ENCODE results near the gene SUCLG2. TPM values are rescaled to one million over a fixed set of nuclear protein-coding genes. Genes with fewer than 3 reads are reported as not detected.

The SUCLG2 gene
- total and polyA plus RNA-seq, 2 experiments from 2014 or later = 49.9 TPM

GRCh38 chr3:67490658-67491057 is 163.8 kb downstream of the SUCLG2 start:
- DNase-seq = no peak
- no peak overlapping the region for H2AFZ ChIP-seq
- peaks cover 8% of the 10 kb centered on the region; the same call in 1 of the 2 replicates for H3K4me1 ChIP-seq (ENCODE audit: insufficient read depth)
- no peaks in the 10 kb centered on the region for H3K9me3 ChIP-seq (ENCODE audit: low read depth)
- in situ Hi-C loops (cut with MboI) = no loop called here
- TF ChIP-seq EZH2 (IDR thresholded peaks at IDR 0.05; ENCODE audit: insufficient read depth, poor library complexity, severe bottlenecking) (no peak), EZH2phosphoT487 (IDR thresholded peaks at IDR 0.05; ENCODE audit: insufficient read depth, low read depth) (no peak)
- H3F3A ChIP-seq (ENCODE audit: insufficient read depth) = no peaks in the 10 kb centered on the region
- H3K27ac ChIP-seq = no peak overlapping the region
- H4K20me1 ChIP-seq (ENCODE audit: insufficient read depth) = no peaks in the 10 kb centered on the region
- 95 to 100% methylated on average over 1 of the region's 1 CpG for WGBS, 2 experiments (ENCODE audit: low coverage in 1 of 2, low lambda C conversion rate in 2 of 2, missing lambda C conversion rate in 2 of 2)
- H3K9me2 ChIP-seq (ENCODE audit: insufficient read depth) = no peaks in the 10 kb centered on the region
- H3K9ac ChIP-seq = no peak overlapping the region
- no peaks in the 10 kb centered on the region for H3K79me2 ChIP-seq (ENCODE audit: insufficient read depth)
- no peaks in the 10 kb centered on the region for H3K27me3 ChIP-seq (replicated peaks; ENCODE audit: insufficient read depth)
- H3K36me3 ChIP-seq (ENCODE audit: low read depth) = peaks cover 5% of the 10 kb centered on the region
- no peak overlapping the region for H3K4me3 ChIP-seq
- no peak overlapping the region for H3K4me2 ChIP-seq (ENCODE audit: unreplicated experiment)

DNA sequence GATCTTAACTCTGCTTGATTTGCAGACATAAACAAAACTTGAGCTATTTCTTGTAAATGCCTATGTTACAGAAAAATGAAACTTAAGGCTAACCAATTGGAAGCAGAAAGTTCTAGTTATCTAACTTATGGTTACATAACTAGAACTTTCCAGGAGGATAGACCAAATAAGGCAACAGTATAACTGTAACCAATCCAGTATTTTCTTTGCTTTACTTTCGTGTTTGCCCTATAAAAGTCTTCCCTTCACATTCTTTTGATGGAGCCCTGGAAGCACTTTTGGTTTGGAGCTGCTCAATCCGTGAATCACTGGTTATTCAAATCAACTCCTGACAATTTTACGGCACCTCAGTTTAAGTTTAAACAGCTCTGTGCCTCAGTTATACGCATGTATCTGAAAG is 164.6 kb downstream of the SUCLG2 start:
- in situ Hi-C loops (cut with MboI) = no loop called here
- Histone ChIP-seq H3F3A (ENCODE audit: insufficient read depth) (no peaks in the 10 kb centered on the region), H3K9me2 (ENCODE audit: insufficient read depth) (no peaks in the 10 kb centered on the region), H3K4me3 (no peak overlapping the region), H3K4me2 (ENCODE audit: unreplicated experiment) (no peak overlapping the region), H3K27ac (no peak overlapping the region), H3K36me3 (ENCODE audit: low read depth) (peaks cover 5% of the 10 kb centered on the region), H3K4me1 (ENCODE audit: insufficient read depth) (peaks cover 8% of the 10 kb centered on the region; the same call in 1 of the 2 replicates), H3K9ac (no peak overlapping the region), H3K79me2 (ENCODE audit: insufficient read depth) (no peaks in the 10 kb centered on the region), H3K27me3 (replicated peaks; ENCODE audit: insufficient read depth) (no peaks in the 10 kb centered on the region), H2AFZ (no peak overlapping the region), H3K9me3 (ENCODE audit: low read depth) (no peaks in the 10 kb centered on the region), H4K20me1 (ENCODE audit: insufficient read depth) (no peaks in the 10 kb centered on the region)
- TF ChIP-seq EZH2phosphoT487 (IDR thresholded peaks at IDR 0.05; ENCODE audit: insufficient read depth, low read depth) (no peak), EZH2 (IDR thresholded peaks at IDR 0.05; ENCODE audit: insufficient read depth, poor library complexity, severe bottlenecking) (no peak)
- peak; percentile 18 for DNase-seq
- WGBS, 2 experiments (ENCODE audit: low coverage in 1 of 2, low lambda C conversion rate in 2 of 2, missing lambda C conversion rate in 2 of 2) = 67 to 73% methylated on average over 4 of the region's 4 CpGs

- H3K4me2 ChIP-seq (ENCODE audit: unreplicated experiment) = no peak overlapping the region
- DNase-seq = no peak
- in situ Hi-C loops (cut with MboI) = no loop called here
- WGBS, 2 experiments (ENCODE audit: low coverage in 1 of 2, low lambda C conversion rate in 2 of 2, missing lambda C conversion rate in 2 of 2) = 100% methylated on average over 1 of the region's 1 CpG
- no peaks in the 10 kb centered on the region for H3K27me3 ChIP-seq (replicated peaks; ENCODE audit: insufficient read depth)
- peaks cover 8% of the 10 kb centered on the region; the same call in 1 of the 2 replicates for H3K4me1 ChIP-seq (ENCODE audit: insufficient read depth)
- H4K20me1 ChIP-seq (ENCODE audit: insufficient read depth) = no peaks in the 10 kb centered on the region
- no peaks in the 10 kb centered on the region for H3K9me2 ChIP-seq (ENCODE audit: insufficient read depth)
- H2AFZ ChIP-seq = no peak overlapping the region
- no peak overlapping the region for H3K27ac ChIP-seq
- TF ChIP-seq EZH2phosphoT487 (IDR thresholded peaks at IDR 0.05; ENCODE audit: insufficient read depth, low read depth) = no peak
- no peak for TF ChIP-seq EZH2 (IDR thresholded peaks at IDR 0.05; ENCODE audit: insufficient read depth, poor library complexity, severe bottlenecking)
- no peak overlapping the region for H3K9ac ChIP-seq
- H3K9me3 ChIP-seq (ENCODE audit: low read depth) = no peaks in the 10 kb centered on the region
- no peaks in the 10 kb centered on the region for H3K79me2 ChIP-seq (ENCODE audit: insufficient read depth)
- no peaks in the 10 kb centered on the region; the same call in 1 of the 2 replicates for H3K36me3 ChIP-seq (ENCODE audit: low read depth)
- no peaks in the 10 kb centered on the region for H3F3A ChIP-seq (ENCODE audit: insufficient read depth)
- H3K4me3 ChIP-seq = no peak overlapping the region
These were observed 166.8 kb downstream of the SUCLG2 start for GRCh38 chr3:67487564-67488114.

DNA sequence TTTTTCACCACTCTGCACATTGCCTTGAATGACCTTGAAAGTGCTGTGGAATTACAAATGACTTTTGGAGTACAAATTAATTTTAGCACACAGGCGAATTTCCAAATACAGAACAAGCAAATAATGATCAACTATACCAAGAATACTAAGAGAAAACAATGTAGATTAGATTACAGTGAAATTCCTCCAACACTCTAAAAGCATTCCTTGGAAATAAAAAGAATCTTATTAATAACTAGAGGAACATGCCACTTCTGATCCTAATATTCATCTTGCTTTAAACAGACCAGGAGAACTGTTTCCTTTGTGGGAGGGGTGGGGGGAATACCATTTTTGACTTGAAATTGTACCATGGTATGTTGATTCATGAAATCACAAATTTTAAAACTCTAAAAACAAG is 167.5 kb downstream of the SUCLG2 start:
- H4K20me1 ChIP-seq (ENCODE audit: insufficient read depth) = no peaks in the 10 kb centered on the region
- H3K9me3 ChIP-seq (ENCODE audit: low read depth) = no peaks in the 10 kb centered on the region
- no peaks in the 10 kb centered on the region for H3F3A ChIP-seq (ENCODE audit: insufficient read depth)
- no peaks in the 10 kb centered on the region for H3K36me3 ChIP-seq (ENCODE audit: low read depth)
- no peak overlapping the region for H3K27ac ChIP-seq
- no peak overlapping the region for H3K4me3 ChIP-seq
- H3K9ac ChIP-seq = no peak overlapping the region
- H3K4me2 ChIP-seq (ENCODE audit: unreplicated experiment) = no peak overlapping the region
- no peaks in the 10 kb centered on the region for H3K9me2 ChIP-seq (ENCODE audit: insufficient read depth)
- in situ Hi-C loops (cut with MboI) = no loop called here
- TF ChIP-seq EZH2 (IDR thresholded peaks at IDR 0.05; ENCODE audit: insufficient read depth, poor library complexity, severe bottlenecking) (no peak), EZH2phosphoT487 (IDR thresholded peaks at IDR 0.05; ENCODE audit: insufficient read depth, low read depth) (no peak)
- 91 to 100% methylated on average over 1 of the region's 1 CpG for WGBS, 2 experiments (ENCODE audit: low coverage in 1 of 2, low lambda C conversion rate in 2 of 2, missing lambda C conversion rate in 2 of 2)
- H3K79me2 ChIP-seq (ENCODE audit: insufficient read depth) = no peaks in the 10 kb centered on the region
- H2AFZ ChIP-seq = no peak overlapping the region
- peaks cover 8% of the 10 kb centered on the region; the same call in 1 of the 2 replicates for H3K4me1 ChIP-seq (ENCODE audit: insufficient read depth)
- H3K27me3 ChIP-seq (replicated peaks; ENCODE audit: insufficient read depth) = no peaks in the 10 kb centered on the region
- no peak for DNase-seq
